Gastrocnemius medialis (tissue), 4 donors: ENCODE data around the gene TDRD15. TPM values are rescaled to one million over a fixed set of nuclear protein-coding genes. Genes with fewer than 3 reads are reported as not detected.

Experiments used
- ATAC-seq, 2 donors: fragments of 150-250 bp; one replicate each; pipeline ENCODE4 v1.9.1; 2016
- DNase-seq, 2 donors: peaks; one replicate each; pipeline ENCODE4 v3.0.0-alpha.2; 2019
- H3K27ac ChIP-seq, 4 donors: fragments of 200-600 bp; sonication (generic); 1 replicate in 1 of 4; 2 replicates in 3 of 4; pipeline ENCODE4 v1.5.1; 2016 to 2018; ENCODE audit warnings: mild to moderate bottlenecking in 2 of 4, moderate library complexity in 1 of 4
- H3K27me3 ChIP-seq, 3 donors: fragments of 200-600 bp; sonication (generic) in 2 of 3; 1 replicate in 1 of 3; 2 replicates in 2 of 3; pipeline versions ENCODE4 v1.5.1 to v1.6.0; 2016 to 2019; ENCODE audit warnings: mild to moderate bottlenecking in 1 of 3, moderate library complexity in 1 of 3
- H3K36me3 ChIP-seq, 2 donors: fragments of 200-600 bp; sonication (generic) in 1 of 2; one replicate each; pipeline ENCODE4 v1.5.1; 2017 to 2018
- H3K4me1 ChIP-seq, 2 donors: fragments of 200-600 bp; sonication (generic) in 1 of 2; one replicate each; pipeline ENCODE4 v1.5.1; 2016 to 2017; ENCODE audit warnings: mild to moderate bottlenecking in 2 of 2
- H3K4me3 ChIP-seq, 4 donors: fragments of 200-600 bp; sonication (generic) in 3 of 4; 1 replicate in 1 of 4; 2 replicates in 3 of 4; pipeline ENCODE4 v1.5.1; 2016 to 2019; ENCODE audit warnings: mild to moderate bottlenecking in 2 of 4
- H3K9me3 ChIP-seq, 3 donors: fragments of 200-600 bp; sonication (generic) in 2 of 3; 1 replicate in 1 of 3; 2 replicates in 2 of 3; pipeline ENCODE4 v1.5.1; 2016 to 2019
- POLR2A ChIP-seq, 2 donors: fragments of 450-650 bp; IDR thresholded peaks; one replicate each; pipeline ENCODE4 v1.6.1; 2017; ENCODE audit warnings: antibody characterized with exemption in 2 of 2, mild to moderate bottlenecking in 2 of 2, moderate library complexity in 2 of 2
- in situ Hi-C, 4 donors: fragments of 200-750 bp; cut with MboI; loops; one replicate each; pipeline versions ENCODE4 v1.15.0 to v1.8.0; 2017; ENCODE audit warnings: low sequenced_read_pairs in 4 of 4
- intact Hi-C: fragments of 100-400 bp; cut with DNase I; formaldehyde crosslinking; loops from one replicate; pipeline ENCODE4 v1.15.1; 2023; ENCODE audit warnings: low total_unique reads
- total RNA-seq, 4 donors: library from RNA; depleted of rRNA; stranded (reverse); fragments of >200 nt; gene quantifications; one replicate each; pipeline versions ENCODE4 v1.1.0 to v1.2.3, GENCODE V29; 2016
- TF ChIP-seq, protein P1 (sequence below), 5 experiments: fragments of 450-650 bp in 3 of 5; fragments of 200-600 bp in 2 of 5; sonication (generic) in 2 of 5; IDR thresholded peaks in 4 of 5; conservative IDR thresholded peaks in 1 of 5; 1 replicate in 4 of 5; 2 replicates in 1 of 5; pipeline ENCODE4 v1.5.1; 2016 to 2019; ENCODE audit warnings: antibody characterized with exemption in 5 of 5, mild to moderate bottlenecking in 3 of 5, moderate library complexity in 3 of 5

TDRD15 gene
- total RNA-seq, 4 donors from 2014 or later: 0.68 TPM; not detected in 3

GRCh38 chr2:21104030-21104660 is 19.6 kb upstream of the TDRD15 start:
- in situ Hi-C loops (loop anchor here in 2 of 4 donors (25.0 kb wide), 2 partner anchors 417 to 442 kb away; partner anchors contain the start of genes GDF7 (in 1 of the 2) and HS1BP3 (in 1 of the 2)), intact Hi-C loops (no loop called here)
- Histone ChIP-seq H3K4me1 (no peaks in the 10 kb centered on the region), H3K27ac (no peak overlapping the region), H3K9me3 (no peaks in the 10 kb centered on the region), H3K36me3 (no peaks in the 10 kb centered on the region), H3K27me3 (no peaks in the 10 kb centered on the region), H3K4me3 (no peak overlapping the region)
- ATAC-seq: no peak
- TF ChIP-seq, protein P1, sequence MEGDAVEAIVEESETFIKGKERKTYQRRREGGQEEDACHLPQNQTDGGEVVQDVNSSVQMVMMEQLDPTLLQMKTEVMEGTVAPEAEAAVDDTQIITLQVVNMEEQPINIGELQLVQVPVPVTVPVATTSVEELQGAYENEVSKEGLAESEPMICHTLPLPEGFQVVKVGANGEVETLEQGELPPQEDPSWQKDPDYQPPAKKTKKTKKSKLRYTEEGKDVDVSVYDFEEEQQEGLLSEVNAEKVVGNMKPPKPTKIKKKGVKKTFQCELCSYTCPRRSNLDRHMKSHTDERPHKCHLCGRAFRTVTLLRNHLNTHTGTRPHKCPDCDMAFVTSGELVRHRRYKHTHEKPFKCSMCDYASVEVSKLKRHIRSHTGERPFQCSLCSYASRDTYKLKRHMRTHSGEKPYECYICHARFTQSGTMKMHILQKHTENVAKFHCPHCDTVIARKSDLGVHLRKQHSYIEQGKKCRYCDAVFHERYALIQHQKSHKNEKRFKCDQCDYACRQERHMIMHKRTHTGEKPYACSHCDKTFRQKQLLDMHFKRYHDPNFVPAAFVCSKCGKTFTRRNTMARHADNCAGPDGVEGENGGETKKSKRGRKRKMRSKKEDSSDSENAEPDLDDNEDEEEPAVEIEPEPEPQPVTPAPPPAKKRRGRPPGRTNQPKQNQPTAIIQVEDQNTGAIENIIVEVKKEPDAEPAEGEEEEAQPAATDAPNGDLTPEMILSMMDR (IDR thresholded peaks at IDR 0.05 in 4 of 5, conservative IDR thresholded peaks at IDR 0.05 in 1 of 5): no peak
- no peak for TF ChIP-seq POLR2A (IDR thresholded peaks at IDR 0.05)
- no peak for DNase-seq

DNA sequence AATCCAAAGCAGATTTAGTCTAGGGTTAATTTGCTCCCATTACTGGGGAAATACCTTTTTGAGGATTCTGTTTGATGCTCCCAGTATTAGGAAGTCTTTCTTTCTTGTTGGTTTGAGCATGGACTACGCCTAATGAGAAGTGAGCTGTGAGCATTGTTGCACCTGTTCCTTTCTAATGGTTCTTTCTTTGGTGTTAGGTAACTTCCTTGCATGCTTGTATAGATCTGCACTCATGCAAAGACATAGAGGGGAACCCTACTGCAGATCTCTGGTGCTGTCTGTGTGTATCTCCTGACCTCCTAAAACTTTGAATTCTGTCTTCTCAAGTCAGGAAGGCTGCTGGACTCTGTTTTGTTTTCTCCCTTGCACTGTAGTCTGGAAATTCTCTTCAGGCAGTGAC is 12.8 kb upstream of the TDRD15 start:
- no peak for TF ChIP-seq POLR2A (IDR thresholded peaks at IDR 0.05)
- TF ChIP-seq, protein P1 (IDR thresholded peaks at IDR 0.05 in 4 of 5, conservative IDR thresholded peaks at IDR 0.05 in 1 of 5): no peak
- no peaks in the 10 kb centered on the region for H3K4me1 ChIP-seq
- H3K27ac ChIP-seq: no peak overlapping the region
- H3K9me3 ChIP-seq: no peaks in the 10 kb centered on the region
- intact Hi-C loops (no loop called here), in situ Hi-C loops (loop anchor here (10.0 to 25.0 kb wide), 3 partner anchors 424 to 449 kb away; partner anchors contain the start of genes GDF7 (in 3 of the 4) and HS1BP3 (in 1 of the 4))
- no peaks in the 10 kb centered on the region for H3K36me3 ChIP-seq
- DNase-seq (no peak), ATAC-seq (no peak)
- H3K4me3 ChIP-seq: no peak overlapping the region
- no peaks in the 10 kb centered on the region for H3K27me3 ChIP-seq

DNA sequence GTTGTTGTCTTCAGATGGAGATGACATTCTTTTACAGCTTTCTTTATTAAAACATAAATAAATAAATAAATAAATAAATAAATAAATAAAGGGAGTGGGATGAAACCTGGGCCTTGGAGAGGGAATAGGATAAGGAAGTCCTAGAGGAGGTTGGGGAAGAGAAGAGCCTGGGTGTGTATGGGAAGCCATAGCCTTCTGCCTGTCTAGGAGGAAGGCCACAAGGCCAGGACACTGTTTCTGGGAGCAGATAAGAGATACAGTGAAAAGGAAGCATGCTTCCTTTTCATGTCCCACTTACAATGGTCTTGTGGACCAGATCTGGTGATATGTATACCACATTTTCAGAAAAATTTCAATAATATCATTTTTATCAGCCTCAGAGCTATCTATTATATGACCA is 6.1 kb upstream of the TDRD15 start:
- H3K9me3 ChIP-seq: no peaks in the 10 kb centered on the region
- no peaks in the 10 kb centered on the region for H3K27me3 ChIP-seq
- DNase-seq (no peak), ATAC-seq (no peak)
- TF ChIP-seq, protein P1 (IDR thresholded peaks at IDR 0.05 in 4 of 5, conservative IDR thresholded peaks at IDR 0.05 in 1 of 5): no peak
- TF ChIP-seq POLR2A (IDR thresholded peaks at IDR 0.05): no peak
- intact Hi-C loops: loop anchor here (1.0 to 5.0 kb wide), 3 partner anchors 74 to 457 kb away; no protein-coding TSS in a partner anchor
- H3K4me3 ChIP-seq: no peak overlapping the region
- H3K27ac ChIP-seq: no peak overlapping the region
- in situ Hi-C loops: loop anchor here (5.0 to 25.0 kb wide), 6 partner anchors 65 to 455 kb away; partner anchors contain the start of genes GDF7 (in 3 of the 4), APOB (in 1 of the 4) and HS1BP3 (in 1 of the 4)
- no peaks in the 10 kb centered on the region for H3K36me3 ChIP-seq
- H3K4me1 ChIP-seq: no peaks in the 10 kb centered on the region

GRCh38 chr2:21118302-21118920 is 5.4 kb upstream of the TDRD15 start:
- ATAC-seq (peak; percentile 36 to 49), DNase-seq (peak in 1 of 2 donors; percentile 27)
- in situ Hi-C loops: loop anchor here (5.0 to 25.0 kb wide), 6 partner anchors 66 to 456 kb away; partner anchors contain the start of genes GDF7 (in 3 of the 4), APOB (in 1 of the 4) and HS1BP3 (in 1 of the 4)
- no peaks in the 10 kb centered on the region for H3K36me3 ChIP-seq
- TF ChIP-seq POLR2A (IDR thresholded peaks at IDR 0.05): no peak
- TF ChIP-seq, protein P1 (IDR thresholded peaks at IDR 0.05 in 4 of 5, conservative IDR thresholded peaks at IDR 0.05 in 1 of 5): peak; percentile 25 to 50 (median 48)
- no peaks in the 10 kb centered on the region for H3K4me1 ChIP-seq
- no peak overlapping the region for H3K4me3 ChIP-seq
- H3K27me3 ChIP-seq: no peaks in the 10 kb centered on the region
- no peak overlapping the region for H3K27ac ChIP-seq
- intact Hi-C loops: loop anchor here (1.0 to 5.0 kb wide), 3 partner anchors 75 to 458 kb away; no protein-coding TSS in a partner anchor
- no peaks in the 10 kb centered on the region for H3K9me3 ChIP-seq
